Measurements from ENCODE around the gene ANXA7. TPM values are rescaled to one million over a fixed set of nuclear protein-coding genes. Genes with fewer than 3 reads are reported as not detected.

Gene ANXA7
- total RNA-seq, 1 donor from 2014 or later, result 90.1 TPM

DNA sequence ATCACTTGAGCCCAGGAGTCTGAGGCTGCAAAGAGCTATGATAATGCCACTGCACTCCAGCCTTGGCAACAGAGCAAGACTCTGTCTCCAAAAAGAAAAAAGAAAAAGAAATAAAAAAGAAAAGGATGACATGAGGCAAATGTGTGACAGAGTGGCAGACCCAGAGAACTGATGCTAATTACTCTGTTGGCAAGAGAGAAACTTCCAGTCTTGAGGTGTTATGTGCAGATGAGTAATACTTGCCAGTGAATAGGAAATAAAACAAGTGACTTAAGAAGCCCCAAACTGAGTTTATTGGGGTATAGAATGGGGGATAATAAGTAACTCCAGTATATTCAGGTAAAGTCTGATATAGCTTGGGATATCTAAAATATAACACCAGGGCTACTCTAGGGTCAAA lies 9.5 kb upstream of the ANXA7 start:
- no peaks in the 10 kb centered on the region for H3K9me3 ChIP-seq
- H3K4me3 ChIP-seq, result no peak overlapping the region
- H3K27ac ChIP-seq, result no peak overlapping the region
- no peaks in the 10 kb centered on the region for H3K4me1 ChIP-seq
- H3K27me3 ChIP-seq, result no peaks in the 10 kb centered on the region
- intact Hi-C loops (cut with DNase I), result no loop called here
- TF ChIP-seq CTCF (IDR thresholded peaks at IDR 0.05) (no peak), POLR2AphosphoS5 (IDR thresholded peaks at IDR 0.05; ENCODE audit: insufficient read depth in 1 of 2, low read depth in 1 of 2) (no peak), POLR2A (IDR thresholded peaks at IDR 0.05) (no peak)
- peaks cover 3 to 49% of the 10 kb centered on the region in 2 donors for H3K36me3 ChIP-seq
- DNase-seq (ENCODE audit: extremely low spot score in 2 of 2), result no peak

DNA sequence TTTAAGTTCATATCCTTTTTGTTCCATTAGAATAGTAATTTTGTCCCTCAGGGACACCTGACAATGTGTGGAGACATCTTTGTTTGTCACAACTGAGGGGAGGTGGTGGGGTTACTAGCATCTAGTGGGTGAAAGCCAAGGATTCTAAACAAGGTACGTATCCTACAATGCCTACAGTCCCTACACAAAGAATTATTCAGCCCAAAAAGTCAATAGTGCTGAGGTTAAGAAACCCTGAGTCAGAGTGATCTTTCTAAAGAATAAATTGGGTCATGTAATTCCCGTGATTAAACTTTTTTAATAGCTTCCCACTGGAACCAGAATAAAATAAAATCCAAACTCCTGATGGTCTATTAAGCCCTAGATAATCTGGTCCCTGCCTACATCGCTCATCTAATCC lies 2.7 kb upstream of the ANXA7 start:
- no peak for DNase-seq (ENCODE audit: extremely low spot score in 2 of 2)
- Histone ChIP-seq H3K27me3 (no peaks in the 10 kb centered on the region), H3K36me3 (no peaks in the 10 kb centered on the region), H3K4me3 (no peak overlapping the region), H3K27ac (no peak overlapping the region), H3K9me3 (no peaks in the 10 kb centered on the region), H3K4me1 (peaks cover 22% of the 10 kb centered on the region)
- no peak for TF ChIP-seq POLR2AphosphoS5 (IDR thresholded peaks at IDR 0.05; ENCODE audit: insufficient read depth in 1 of 2, low read depth in 1 of 2)
- TF ChIP-seq POLR2A (IDR thresholded peaks at IDR 0.05), result no peak
- no peak for TF ChIP-seq CTCF (IDR thresholded peaks at IDR 0.05)
- intact Hi-C loops (cut with DNase I), result no loop called here

DNA sequence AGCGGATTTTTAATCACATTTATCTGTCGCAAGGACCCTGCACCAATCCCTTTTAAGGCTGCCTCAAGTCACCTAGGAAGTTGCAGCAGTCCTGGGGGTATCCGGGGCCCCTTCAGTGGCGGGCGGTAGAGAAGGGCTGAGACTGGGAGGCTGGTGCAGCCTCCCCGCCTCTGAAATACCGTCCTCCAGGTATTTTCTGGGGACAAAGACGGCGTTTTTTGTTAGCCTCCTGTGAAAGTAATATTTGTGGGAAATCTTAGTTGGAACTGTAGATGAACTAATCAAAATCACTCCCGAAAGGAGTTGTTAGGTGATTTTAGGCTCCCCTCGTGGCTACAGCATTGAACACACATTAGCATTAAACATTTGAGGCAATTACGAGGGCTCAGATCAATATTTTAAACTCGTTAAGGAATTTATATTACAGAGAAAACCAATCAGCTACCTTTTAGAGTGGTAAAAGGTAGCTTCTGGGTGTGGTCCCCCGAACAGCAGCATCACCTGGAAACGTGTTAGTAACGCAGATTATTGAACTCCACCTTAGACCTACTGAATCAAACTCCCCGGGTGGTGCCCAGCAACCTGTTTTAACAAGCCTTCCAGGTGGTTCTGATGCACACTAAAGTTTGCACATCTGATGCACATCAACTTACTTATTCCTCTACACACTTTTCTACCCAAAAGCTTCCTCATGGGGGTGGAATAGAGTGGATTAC lies 530 bp upstream of the ANXA7 start:
- H3K4me1 ChIP-seq, result peaks cover 37% of the 10 kb centered on the region
- no peaks in the 10 kb centered on the region for H3K27me3 ChIP-seq
- peak overlapping the region; percentile 91 to 92 for H3K4me3 ChIP-seq
- H3K27ac ChIP-seq, result peak overlapping the region; percentile 94
- H3K9me3 ChIP-seq, result no peaks in the 10 kb centered on the region
- no peak for DNase-seq (ENCODE audit: extremely low spot score in 2 of 2)
- TF ChIP-seq CTCF (IDR thresholded peaks at IDR 0.05) (no peak), POLR2A (IDR thresholded peaks at IDR 0.05) (no peak)
- no peaks in the 10 kb centered on the region for H3K36me3 ChIP-seq
- intact Hi-C loops (cut with DNase I), result no loop called here

DNA sequence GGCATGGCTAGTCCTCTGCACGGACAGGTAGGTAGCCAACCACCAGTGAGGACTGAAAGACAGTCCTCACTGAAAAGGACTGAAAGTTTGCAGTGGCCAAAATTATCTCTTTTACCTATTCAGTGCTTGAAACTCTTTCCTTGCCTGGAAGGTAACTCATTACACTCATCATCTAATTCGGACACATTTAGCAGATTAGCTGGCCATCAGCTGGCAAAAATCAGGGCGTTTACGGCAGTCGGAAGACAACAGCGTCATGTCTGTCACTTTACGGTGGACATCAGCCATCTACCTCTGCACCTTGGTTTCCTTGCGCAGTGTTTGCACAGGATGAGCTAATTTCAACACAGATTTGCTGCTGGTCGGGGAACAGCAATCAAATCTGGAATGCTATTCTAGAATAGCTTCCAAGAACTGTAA lies 740 bp downstream of the ANXA7 start:
- no peak for DNase-seq (ENCODE audit: extremely low spot score in 2 of 2)
- TF ChIP-seq POLR2A (IDR thresholded peaks at IDR 0.05), result no peak
- no peak for TF ChIP-seq CTCF (IDR thresholded peaks at IDR 0.05)
- no peak for TF ChIP-seq POLR2AphosphoS5 (IDR thresholded peaks at IDR 0.05; ENCODE audit: insufficient read depth in 1 of 2, low read depth in 1 of 2)
- Histone ChIP-seq H3K9me3 (no peaks in the 10 kb centered on the region), H3K4me1 (peaks cover 45% of the 10 kb centered on the region), H3K27me3 (no peaks in the 10 kb centered on the region), H3K4me3 (peak overlapping the region; percentile 91 to 92), H3K36me3 (no peaks in the 10 kb centered on the region), H3K27ac (peak overlapping the region; percentile 94)
- intact Hi-C loops (cut with DNase I), result no loop called here

- TF ChIP-seq POLR2A (IDR thresholded peaks at IDR 0.05), result no peak
- TF ChIP-seq POLR2AphosphoS5 (IDR thresholded peaks at IDR 0.05; ENCODE audit: insufficient read depth in 1 of 2, low read depth in 1 of 2), result no peak
- TF ChIP-seq CTCF (IDR thresholded peaks at IDR 0.05), result no peak
- Histone ChIP-seq H3K4me3 (no peak overlapping the region), H3K36me3 (no peaks in the 10 kb centered on the region), H3K4me1 (peaks cover 50% of the 10 kb centered on the region), H3K27ac (no peak overlapping the region), H3K9me3 (no peaks in the 10 kb centered on the region), H3K27me3 (no peaks in the 10 kb centered on the region)
- intact Hi-C loops (cut with DNase I), result no loop called here
- no peak for DNase-seq (ENCODE audit: extremely low spot score in 2 of 2)
Measured at GRCh38 chr10:73410897-73411296, 3.0 kb downstream of the ANXA7 start.
